Heart left ventricle (tissue), 16 donors: ENCODE measurements around the gene C7orf57. TPM values are rescaled to one million over a fixed set of nuclear protein-coding genes. Genes with fewer than 3 reads are reported as not detected.

ENCODE experiments used
- ATAC-seq, 4 donors: fragments of 200-7000 bp; cut with Tn5 transposase; one replicate each; pipeline ENCODE4 v1.9.1; 2020 to 2022; ENCODE audit warnings: moderate library complexity in 4 of 4, mild to moderate bottlenecking in 3 of 4, moderate number of reproducible peaks in 1 of 4
- DNase-seq, 5 donors: peaks; one replicate each; pipeline ENCODE4 v3.0.0-alpha.2; 2020
- H3K27ac ChIP-seq, 12 donors: fragments of 200-600 bp; sonication (generic) in 4 of 12; one replicate each; pipeline versions ENCODE4 v1.5.0 to v1.8.0; 2016 to 2022; ENCODE audit warnings: mild to moderate bottlenecking in 2 of 12
- H3K27me3 ChIP-seq, 9 donors: fragments of 200-600 bp; sonication (generic) in 2 of 9; one replicate each; pipeline versions ENCODE4 v1.5.1 to v1.8.0; 2016 to 2022; ENCODE audit warnings: mild to moderate bottlenecking in 3 of 9
- H3K36me3 ChIP-seq, 9 donors: fragments of 200-600 bp; sonication (generic) in 2 of 9; one replicate each; pipeline versions ENCODE4 v1.5.0 to v1.8.0; 2018 to 2022; ENCODE audit warnings: mild to moderate bottlenecking in 2 of 9
- H3K4me1 ChIP-seq, 12 donors: fragments of 200-600 bp; sonication (generic) in 4 of 12; one replicate each; pipeline versions ENCODE4 v1.5.0 to v1.8.0; 2016 to 2022; ENCODE audit warnings: mild to moderate bottlenecking in 3 of 12
- H3K4me3 ChIP-seq, 12 donors: fragments of 200-600 bp; sonication (generic) in 4 of 12; one replicate each; pipeline versions ENCODE4 v1.5.0 to v1.8.0; 2017 to 2022; ENCODE audit warnings: mild to moderate bottlenecking in 9 of 12, moderate library complexity in 4 of 12
- H3K9me3 ChIP-seq, 12 donors: fragments of 200-600 bp; sonication (generic) in 4 of 12; one replicate each; pipeline versions ENCODE4 v1.5.0 to v1.8.0; 2016 to 2022; ENCODE audit warnings: mild to moderate bottlenecking in 1 of 12
- POLR2A ChIP-seq, 2 donors: fragments of 450-650 bp; IDR thresholded peaks; one replicate each; pipeline ENCODE4 v1.6.1; 2017; ENCODE audit warnings: antibody characterized with exemption in 2 of 2, mild to moderate bottlenecking in 2 of 2, moderate library complexity in 2 of 2
- WGBS, 4 donors: extraction: QIAGEN DNeasy Blood & Tissue Kit in 2 of 4; methylation state at CpG; one replicate each; pipeline versions ENCODE4 v1.1.5 to v1.1.7; 2013 to 2018; 5-methylcytosine and 5-hydroxymethylcytosine counted together
- intact Hi-C, 10 donors: fragments of 100-400 bp; cut with DNase I; formaldehyde crosslinking; loops; one replicate each; pipeline versions ENCODE4 v1.11.1 to v1.14.2; 2022
- polyA plus RNA-seq, 2 donors: library from polyadenylated mRNA; stranded (reverse); fragments of 200-250 nt; gene quantifications; one replicate each; pipeline ENCODE4 v1.2.3, GENCODE V29; 2013
- total RNA-seq, 9 donors: library from RNA; depleted of rRNA in 2 of 9; stranded (reverse); fragments of >200 nt in 2 of 9; fragmentation: NEBNext Ultra II Directional in 3 of 9; extraction: Animal tissue kit (Norgen Biotek cat#: 25700) in 3 of 9; gene quantifications; one replicate each; pipeline versions ENCODE4 v1.1.0 to v1.2.4, GENCODE V29; 2016 to 2023
- TF ChIP-seq, protein P1 (sequence below), 12 donors: fragments of 200-600 bp; sonication (generic) in 4 of 12; IDR thresholded peaks; one replicate each; pipeline versions ENCODE4 v1.5.0 to v1.8.0; 2018 to 2022; ENCODE audit warnings: antibody characterized with exemption in 12 of 12, mild to moderate bottlenecking in 5 of 12
- donor health status: ischemic (EF 13 %, LVEDD 7.1; RV severe dilation, severe dysfunction).
- donor health status: healthy with polysubstance abuse.
- donor health status: DM: no; HTN: yes; CAD: no.
- donor health status: DM: no; HTN: no; CAD: no.
- donor health status: ischemic (EF 25% LVEDD 6.9; RV normal size, moderate dysfunction).
- donor health status: ischemic (EF 25% LVEDD 5.7; RV mildly dilated, moderate dysfunction).
- donor health status: healthy.
- donor health status: DM: yes; HTN: yes; CAD: no.
- donor health status: ischemic (EF 35%, LVEDD 5.7; RV mildly dilated, moderate dysfunction).
- donor health status: nonischemic (EF 11% LVEDD 7.7; RV severe dilation, severe dysfunction).
- donor health status: DM: yes; HTN: yes; CAD: no.
- donor health status: PGD.
- donor health status: ischemic (EF 29% LVEDD 5.4; RV normal size, mild dysfunction).
- donor health status: nonischemic (EF 23%, LVEDD 6.1; RV moderate dilation, normal function).

The C7orf57 gene
- total and polyA plus RNA-seq, 11 donors: 0.03 to 0.27 TPM; not detected in 9

DNA sequence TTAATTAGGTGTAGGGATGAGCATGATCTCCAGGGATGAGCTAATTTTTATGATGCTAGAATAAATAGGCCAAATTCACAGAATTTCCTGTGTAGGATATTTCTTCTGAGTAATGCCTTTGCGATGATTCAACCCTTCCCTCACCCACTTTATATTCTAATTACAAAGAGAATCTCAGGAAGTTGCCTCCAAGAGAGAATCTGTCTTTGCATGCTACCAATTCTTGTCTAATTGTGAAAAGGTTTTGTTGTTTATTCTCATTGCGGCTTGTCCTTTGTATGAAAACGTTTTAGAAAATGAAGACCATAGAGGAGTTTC lies 6.3 kb downstream of the C7orf57 start:
- intact Hi-C loops: no loop called here
- no peak for DNase-seq
- 65 to 71% (median 68%) methylated on average over 3 of the region's 3 CpGs for WGBS, 4 donors

DNA sequence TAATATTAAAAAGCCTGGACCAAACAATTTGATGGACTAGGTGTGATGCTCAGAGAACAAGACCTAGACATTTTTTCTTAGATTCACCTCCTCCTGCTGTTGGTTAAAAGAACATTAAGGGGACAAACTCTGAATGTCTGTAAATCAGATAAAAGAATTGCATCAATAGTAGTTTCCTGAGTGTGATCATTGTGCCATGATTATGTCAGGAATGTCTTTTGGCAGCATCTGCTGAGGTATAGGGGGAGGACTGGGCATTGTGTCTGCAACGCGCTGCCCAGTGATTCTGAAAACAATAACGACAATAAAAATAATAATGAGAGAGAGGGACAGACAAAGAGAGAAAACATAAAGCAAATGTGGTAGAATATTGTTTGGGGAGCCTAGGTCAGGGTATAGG lies 6.9 kb downstream of the C7orf57 start:
- no peak for TF ChIP-seq POLR2A (IDR thresholded peaks at IDR 0.05)
- TF ChIP-seq, protein P1, sequence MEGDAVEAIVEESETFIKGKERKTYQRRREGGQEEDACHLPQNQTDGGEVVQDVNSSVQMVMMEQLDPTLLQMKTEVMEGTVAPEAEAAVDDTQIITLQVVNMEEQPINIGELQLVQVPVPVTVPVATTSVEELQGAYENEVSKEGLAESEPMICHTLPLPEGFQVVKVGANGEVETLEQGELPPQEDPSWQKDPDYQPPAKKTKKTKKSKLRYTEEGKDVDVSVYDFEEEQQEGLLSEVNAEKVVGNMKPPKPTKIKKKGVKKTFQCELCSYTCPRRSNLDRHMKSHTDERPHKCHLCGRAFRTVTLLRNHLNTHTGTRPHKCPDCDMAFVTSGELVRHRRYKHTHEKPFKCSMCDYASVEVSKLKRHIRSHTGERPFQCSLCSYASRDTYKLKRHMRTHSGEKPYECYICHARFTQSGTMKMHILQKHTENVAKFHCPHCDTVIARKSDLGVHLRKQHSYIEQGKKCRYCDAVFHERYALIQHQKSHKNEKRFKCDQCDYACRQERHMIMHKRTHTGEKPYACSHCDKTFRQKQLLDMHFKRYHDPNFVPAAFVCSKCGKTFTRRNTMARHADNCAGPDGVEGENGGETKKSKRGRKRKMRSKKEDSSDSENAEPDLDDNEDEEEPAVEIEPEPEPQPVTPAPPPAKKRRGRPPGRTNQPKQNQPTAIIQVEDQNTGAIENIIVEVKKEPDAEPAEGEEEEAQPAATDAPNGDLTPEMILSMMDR (IDR thresholded peaks at IDR 0.05): no peak
- Histone ChIP-seq H3K9me3 (no peaks in the 10 kb centered on the region), H3K4me1 (no peaks in the 10 kb centered on the region), H3K4me3 (no peak overlapping the region), H3K27me3 (peaks cover 0 to 2% (median 0%) of the 10 kb centered on the region in 9 donors), H3K27ac (no peak overlapping the region), H3K36me3 (no peaks in the 10 kb centered on the region)
- 51 to 66% (median 60%) methylated on average over 3 of the region's 3 CpGs for WGBS, 4 donors
- intact Hi-C loops: no loop called here
- no peak for ATAC-seq
- no peak for DNase-seq

More for the DNA sequence above, 6.3 kb downstream of the C7orf57 start:
- no peak for ATAC-seq
- Histone ChIP-seq H3K4me1 (no peaks in the 10 kb centered on the region), H3K9me3 (no peaks in the 10 kb centered on the region), H3K4me3 (no peak overlapping the region), H3K27ac (no peak overlapping the region), H3K27me3 (peaks cover 0 to 8% (median 0%) of the 10 kb centered on the region in 9 donors), H3K36me3 (no peaks in the 10 kb centered on the region)
- TF ChIP-seq, protein P1 (IDR thresholded peaks at IDR 0.05): no peak
- TF ChIP-seq POLR2A (IDR thresholded peaks at IDR 0.05): no peak

DNA sequence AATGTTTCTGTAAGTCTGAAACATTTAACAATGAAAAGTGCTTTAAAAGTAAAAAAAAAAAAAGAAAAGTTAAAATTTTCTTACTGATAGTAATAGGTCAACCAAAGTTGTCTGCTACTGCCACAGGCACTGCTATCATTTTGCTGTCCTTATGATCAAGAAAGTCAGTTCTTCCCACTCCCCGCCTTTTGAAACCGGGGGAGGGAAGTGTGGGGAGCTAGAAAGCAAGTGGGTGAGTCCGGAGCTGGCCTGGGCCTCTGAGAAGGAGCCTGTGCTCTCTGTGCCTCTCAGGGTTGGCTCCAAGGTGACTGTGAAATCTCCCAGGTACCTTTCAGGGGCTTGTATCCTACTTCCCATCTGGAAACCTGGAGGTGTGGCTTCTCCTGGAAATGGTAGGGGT lies 7.3 kb downstream of the C7orf57 start:
- Histone ChIP-seq H3K4me1 (no peaks in the 10 kb centered on the region), H3K27ac (no peak overlapping the region), H3K27me3 (no peaks in the 10 kb centered on the region), H3K36me3 (no peaks in the 10 kb centered on the region), H3K9me3 (no peaks in the 10 kb centered on the region), H3K4me3 (no peak overlapping the region)
- 55 to 62% (median 60%) methylated on average over 3 of the region's 3 CpGs for WGBS, 4 donors
- no peak for ATAC-seq
- TF ChIP-seq, protein P1 (IDR thresholded peaks at IDR 0.05): no peak
- no peak for TF ChIP-seq POLR2A (IDR thresholded peaks at IDR 0.05)
- DNase-seq: no peak
- intact Hi-C loops: no loop called here

GRCh38 chr7:48045195-48045765 lies 9.9 kb downstream of the C7orf57 start:
- no peaks in the 10 kb centered on the region for H3K4me1 ChIP-seq
- no peaks in the 10 kb centered on the region for H3K36me3 ChIP-seq
- no peaks in the 10 kb centered on the region for H3K9me3 ChIP-seq
- no peak for TF ChIP-seq POLR2A (IDR thresholded peaks at IDR 0.05)
- TF ChIP-seq, protein P1 (IDR thresholded peaks at IDR 0.05): no peak
- intact Hi-C loops: no loop called here
- ATAC-seq (no peak), DNase-seq (no peak)
- no peak overlapping the region for H3K4me3 ChIP-seq
- H3K27me3 ChIP-seq: no peaks in the 10 kb centered on the region
- WGBS, 4 donors: 77 to 83% (median 80%) methylated on average over 9 of the region's 9 CpGs
- H3K27ac ChIP-seq: no peak overlapping the region
